ENCODE results near the gene TNIK. TPM values are rescaled to one million over a fixed set of nuclear protein-coding genes. Genes with fewer than 3 reads are reported as not detected.

TNIK gene
- total RNA-seq, 2 experiments from 2014 or later: 32.1 to 39.2 TPM

DNA sequence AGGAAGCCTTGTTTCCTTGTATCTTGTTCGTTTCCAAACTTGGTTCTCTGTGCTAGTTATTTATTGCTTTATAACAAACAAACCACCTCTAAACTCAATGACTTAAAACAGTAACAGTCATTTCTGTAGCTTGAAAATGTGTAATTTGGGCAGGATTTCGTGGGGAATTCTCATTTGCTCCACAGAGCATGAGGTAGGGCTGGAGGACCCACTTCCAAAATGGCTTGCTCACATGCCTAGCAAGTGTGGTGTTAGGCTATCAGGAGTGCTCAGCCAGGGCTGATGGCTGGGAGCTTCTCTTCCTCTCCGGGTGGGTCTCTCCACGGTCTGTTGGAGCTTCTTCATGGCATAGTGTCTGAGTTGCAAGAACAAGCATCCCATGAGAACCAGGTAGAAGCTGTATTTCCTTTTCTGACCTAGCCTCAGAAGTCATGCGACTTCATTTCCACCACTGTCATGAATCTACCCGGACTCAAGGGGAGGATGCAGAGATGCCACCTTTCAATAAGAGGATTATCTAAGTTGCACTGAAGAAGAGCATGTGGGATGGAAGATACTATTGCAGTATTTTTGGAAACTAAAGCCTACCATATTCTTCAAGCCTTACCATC lies 8.2 kb upstream of the TNIK start:
- H3K4me1 Mint-ChIP-seq (ENCODE audit: low read depth): no peaks in the 10 kb centered on the region
- H3K9me3 Mint-ChIP-seq (ENCODE audit: insufficient read depth): no peaks in the 10 kb centered on the region
- ATAC-seq (no peak), DNase-seq (no peak)
- peaks cover 2% of the 10 kb centered on the region for H3K27me3 Mint-ChIP-seq (ENCODE audit: low read depth)
- ChIA-PET CTCF (interaction anchor here (2.3 kb wide), 1 partner anchor 305 kb away, joined by 5 read pairs; no protein-coding TSS in a partner anchor), POLR2A (no interaction called here)
- H3K27ac Mint-ChIP-seq: no peak overlapping the region
- peaks cover 5% of the 10 kb centered on the region for H3K36me3 Mint-ChIP-seq (ENCODE audit: low read depth)
- H3K4me3 Mint-ChIP-seq: no peak overlapping the region

DNA sequence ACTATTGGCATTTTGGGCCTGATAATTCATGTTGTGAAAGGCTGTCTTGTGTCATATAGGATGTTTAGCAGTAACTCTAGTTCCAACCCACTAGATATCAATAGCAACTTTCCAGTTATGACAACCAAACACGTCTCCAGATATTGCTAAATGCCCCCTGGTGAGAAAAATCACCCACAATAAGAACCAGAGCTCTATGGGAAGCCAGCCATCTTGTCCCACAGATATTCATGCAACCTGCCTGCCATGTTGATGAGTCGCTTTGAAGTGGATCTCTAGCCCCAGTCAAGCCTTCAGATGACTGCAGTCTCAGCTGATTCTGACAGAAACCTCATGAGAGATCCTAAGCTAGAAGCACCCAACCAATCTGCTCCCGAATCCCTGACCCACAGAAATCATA lies 5.6 kb upstream of the TNIK start:
- Mint-ChIP-seq H3K36me3 (ENCODE audit: low read depth) (peaks cover 5% of the 10 kb centered on the region), H3K4me3 (no peak overlapping the region), H3K27ac (no peak overlapping the region), H3K9me3 (ENCODE audit: insufficient read depth) (no peaks in the 10 kb centered on the region), H3K27me3 (ENCODE audit: low read depth) (no peaks in the 10 kb centered on the region), H3K4me1 (ENCODE audit: low read depth) (peaks cover 15% of the 10 kb centered on the region)
- CTCF ChIA-PET: interaction anchor here (1.0 kb wide), 1 partner anchor 137 kb away, joined by 4 read pairs; no protein-coding TSS in a partner anchor
- POLR2A ChIA-PET: no interaction called here
- ATAC-seq (no peak), DNase-seq (no peak)

DNA sequence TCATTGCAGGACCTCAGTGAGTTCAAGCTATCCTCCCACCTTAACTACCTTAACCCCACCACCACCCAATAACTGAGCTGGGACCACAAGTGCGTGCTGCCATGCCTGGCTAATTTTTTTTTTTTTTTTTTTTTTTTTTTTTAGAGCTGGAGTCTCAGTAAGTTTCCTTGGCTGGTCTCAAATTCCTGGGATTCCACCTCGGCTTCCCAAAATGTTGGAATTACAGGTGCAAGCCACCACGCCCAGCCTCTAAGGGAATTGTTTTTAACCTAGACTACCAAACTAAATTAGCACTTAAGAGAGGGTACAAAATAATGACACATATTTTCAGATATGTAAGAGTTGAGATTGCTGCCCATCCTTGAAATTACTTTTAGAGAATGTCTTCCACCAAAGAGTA lies 4.3 kb upstream of the TNIK start:
- no peak overlapping the region for H3K4me3 Mint-ChIP-seq
- ChIA-PET POLR2A (no interaction called here), CTCF (no interaction called here)
- no peak for ATAC-seq
- H3K27ac Mint-ChIP-seq: no peak overlapping the region
- peaks cover 15% of the 10 kb centered on the region for H3K4me1 Mint-ChIP-seq (ENCODE audit: low read depth)
- no peaks in the 10 kb centered on the region for H3K9me3 Mint-ChIP-seq (ENCODE audit: insufficient read depth)
- no peaks in the 10 kb centered on the region for H3K27me3 Mint-ChIP-seq (ENCODE audit: low read depth)
- peaks cover 5% of the 10 kb centered on the region for H3K36me3 Mint-ChIP-seq (ENCODE audit: low read depth)
- DNase-seq: no peak

DNA sequence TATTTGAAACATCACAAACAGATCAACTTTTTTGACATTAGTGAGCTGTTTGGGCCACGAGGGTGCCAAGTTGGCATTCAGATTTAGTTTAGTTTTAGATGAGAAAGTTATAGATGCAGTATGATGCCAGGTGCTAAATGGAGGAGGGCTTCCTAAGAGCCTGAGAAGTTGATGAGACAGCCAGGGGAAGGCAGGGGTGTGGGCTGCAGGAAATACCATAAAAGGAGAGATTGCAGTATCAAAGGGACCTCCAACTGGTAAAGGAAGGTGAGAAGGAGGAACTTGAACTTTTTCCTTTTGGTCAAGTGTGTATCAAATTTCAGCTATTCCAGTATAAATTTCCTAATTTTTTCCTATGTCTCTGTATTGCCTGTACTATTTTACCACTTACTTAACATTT lies 2.0 kb upstream of the TNIK start:
- H3K27ac Mint-ChIP-seq: peak overlapping the region; percentile 3
- ATAC-seq: no peak
- CTCF ChIA-PET: interaction anchor here (0.6 to 3.5 kb wide), 10 partner anchors 8 to 299 kb away, joined by 3 to 22 read pairs (median 7); no protein-coding TSS in a partner anchor

DNA sequence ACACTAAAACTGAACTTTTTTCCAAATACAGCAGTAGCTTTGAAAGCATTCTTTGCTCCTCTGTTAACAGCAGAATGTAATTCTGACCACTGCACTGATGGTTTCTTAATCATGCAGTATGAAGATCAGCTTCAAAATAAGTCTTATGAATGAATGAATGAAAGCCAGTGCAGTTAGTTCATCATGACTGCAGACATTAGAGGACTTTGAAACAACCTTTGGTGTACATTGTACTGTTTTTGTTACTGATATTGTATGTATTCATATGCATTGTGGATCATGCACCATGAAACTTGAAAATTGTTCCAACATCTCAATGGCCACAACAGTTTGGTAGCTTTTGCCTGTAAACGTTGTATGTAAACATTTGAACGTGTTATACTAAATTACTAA lies 1.3 kb upstream of the TNIK start:
- Mint-ChIP-seq H3K4me3 (peak overlapping the region; percentile 84), H3K9me3 (ENCODE audit: insufficient read depth) (no peaks in the 10 kb centered on the region), H3K27me3 (ENCODE audit: low read depth) (no peaks in the 10 kb centered on the region), H3K27ac (peak overlapping the region; percentile 84), H3K4me1 (ENCODE audit: low read depth) (peaks cover 28% of the 10 kb centered on the region), H3K36me3 (ENCODE audit: low read depth) (peaks cover 5% of the 10 kb centered on the region)
- POLR2A ChIA-PET: interaction anchor here (0.6 to 2.4 kb wide), 7 partner anchors 16 to 592 kb away, joined by 3 to 5 read pairs (median 3); partner anchors contain the start of gene RPL22L1
- CTCF ChIA-PET: interaction anchor here (0.7 to 3.5 kb wide), 23 partner anchors 9 to 410 kb away, joined by 3 to 22 read pairs (median 6); no protein-coding TSS in a partner anchor
- DNase-seq: no peak
- no peak for ATAC-seq

More for the DNA sequence above, 2.0 kb upstream of the TNIK start:
- Mint-ChIP-seq H3K27me3 (ENCODE audit: low read depth) (no peaks in the 10 kb centered on the region), H3K4me1 (ENCODE audit: low read depth) (peaks cover 21% of the 10 kb centered on the region), H3K36me3 (ENCODE audit: low read depth) (peaks cover 5% of the 10 kb centered on the region), H3K9me3 (ENCODE audit: insufficient read depth) (no peaks in the 10 kb centered on the region), H3K4me3 (peak overlapping the region; percentile 84)
- DNase-seq: no peak
- POLR2A ChIA-PET: no interaction called here

DNA sequence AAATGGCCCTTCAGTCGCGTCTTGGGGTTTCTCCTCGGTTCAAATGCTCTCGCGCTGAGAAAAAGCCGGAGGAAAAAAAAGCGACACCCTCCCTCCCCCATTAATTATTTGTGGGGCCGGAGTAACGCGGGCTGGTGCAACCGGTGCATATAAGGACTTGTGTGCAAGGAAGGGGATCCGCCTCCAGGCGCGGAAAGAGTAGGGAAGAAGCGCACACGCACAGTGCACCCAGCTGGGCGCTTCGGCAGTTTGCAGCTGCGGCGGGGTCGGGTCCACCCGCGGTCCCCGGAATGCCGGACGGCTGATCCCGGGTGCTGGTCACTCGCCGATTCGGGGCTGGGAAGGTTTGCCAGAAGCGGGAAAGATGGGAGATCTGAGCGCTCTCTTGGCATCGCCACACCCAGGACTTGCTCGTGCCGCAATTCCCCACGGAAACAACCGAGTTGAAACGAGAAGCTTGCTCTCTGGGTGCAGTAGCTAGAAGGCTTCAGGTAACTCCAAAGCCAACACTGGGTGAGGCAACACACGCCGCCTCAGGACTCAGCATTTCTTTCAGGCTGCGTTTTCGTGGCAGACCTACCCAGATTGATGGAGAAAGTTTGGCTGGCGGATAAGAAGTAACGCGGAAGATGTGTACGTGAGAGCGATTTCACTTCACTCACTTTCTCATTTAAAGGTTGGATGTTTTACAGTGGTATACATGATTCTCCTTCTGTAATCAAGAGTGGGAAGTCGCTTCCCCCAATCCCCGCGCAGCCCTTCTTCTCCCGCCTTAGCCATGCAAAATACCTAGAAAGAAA lies 720 bp upstream of the TNIK start:
- peaks cover 5% of the 10 kb centered on the region for H3K36me3 Mint-ChIP-seq (ENCODE audit: low read depth)
- peak overlapping the region; percentile 84 for H3K27ac Mint-ChIP-seq
- H3K4me1 Mint-ChIP-seq (ENCODE audit: low read depth): peaks cover 34% of the 10 kb centered on the region
- ChIA-PET POLR2A (interaction anchor here (0.6 to 2.4 kb wide), 10 partner anchors 11 to 591 kb away, joined by 3 to 5 read pairs (median 3); partner anchors contain the start of gene RPL22L1), CTCF (interaction anchor here (0.7 to 3.5 kb wide), 31 partner anchors 10 to 552 kb away, joined by 3 to 22 read pairs (median 4); no protein-coding TSS in a partner anchor)
- peak; percentile 40 for ATAC-seq
- no peaks in the 10 kb centered on the region for H3K9me3 Mint-ChIP-seq (ENCODE audit: insufficient read depth)
- H3K27me3 Mint-ChIP-seq (ENCODE audit: low read depth): no peaks in the 10 kb centered on the region
- DNase-seq: peak; percentile 64
- H3K4me3 Mint-ChIP-seq: peak overlapping the region; percentile 84

DNA sequence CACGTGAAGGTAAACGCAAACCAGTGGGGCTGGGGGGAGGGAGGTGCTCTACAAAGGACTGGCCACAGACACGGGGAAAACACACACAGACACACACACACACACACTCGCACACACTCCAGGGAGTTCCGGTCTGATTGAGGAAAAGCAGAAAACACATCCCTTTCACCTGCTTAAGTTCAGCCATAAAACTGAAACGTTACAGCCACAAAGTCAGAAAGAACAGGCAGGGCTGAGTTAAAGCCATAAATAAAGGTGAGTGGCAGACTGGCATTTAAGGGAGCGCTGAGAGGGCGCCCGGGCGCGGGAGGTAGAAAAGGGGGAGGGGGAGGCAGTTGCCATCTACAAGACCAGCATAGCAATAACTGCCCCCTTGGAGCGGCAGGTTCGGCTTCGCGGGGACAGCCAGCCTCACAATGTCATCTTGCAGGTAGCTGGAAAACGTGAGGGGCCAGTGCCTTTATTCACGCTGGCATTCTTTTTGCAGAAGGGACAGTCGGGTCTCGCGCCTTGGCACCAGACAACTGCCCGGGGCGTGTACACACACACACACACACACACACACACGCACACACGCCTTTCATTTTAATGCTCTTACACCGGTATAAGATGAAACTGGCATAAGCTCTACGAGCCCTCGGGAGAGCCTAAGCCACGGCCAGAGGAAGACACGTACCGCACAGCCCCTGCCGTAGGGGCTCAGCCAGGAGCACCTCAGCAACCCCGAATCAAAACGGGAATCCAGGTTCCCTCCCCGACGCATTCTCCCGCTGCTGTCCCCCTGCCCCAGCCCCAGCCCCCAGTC lies 866 bp downstream of the TNIK start:
- H3K27ac Mint-ChIP-seq: peak overlapping the region; percentile 84
- DNase-seq: peak; percentile 68
- H3K4me1 Mint-ChIP-seq (ENCODE audit: low read depth): peaks cover 39% of the 10 kb centered on the region
- no peaks in the 10 kb centered on the region for H3K9me3 Mint-ChIP-seq (ENCODE audit: insufficient read depth)
- peaks cover 2% of the 10 kb centered on the region for H3K36me3 Mint-ChIP-seq (ENCODE audit: low read depth)
- peak overlapping the region; percentile 84 for H3K4me3 Mint-ChIP-seq
- CTCF ChIA-PET: interaction anchor here (0.6 to 3.5 kb wide), 11 partner anchors 13 to 550 kb away, joined by 3 to 22 read pairs (median 7); no protein-coding TSS in a partner anchor
- ATAC-seq: peak; percentile 35
- POLR2A ChIA-PET: interaction anchor here (0.6 to 2.4 kb wide), 6 partner anchors 20 to 873 kb away, joined by 3 to 5 read pairs (median 4); partner anchors contain the start of gene RPL22L1
- H3K27me3 Mint-ChIP-seq (ENCODE audit: low read depth): no peaks in the 10 kb centered on the region

DNA sequence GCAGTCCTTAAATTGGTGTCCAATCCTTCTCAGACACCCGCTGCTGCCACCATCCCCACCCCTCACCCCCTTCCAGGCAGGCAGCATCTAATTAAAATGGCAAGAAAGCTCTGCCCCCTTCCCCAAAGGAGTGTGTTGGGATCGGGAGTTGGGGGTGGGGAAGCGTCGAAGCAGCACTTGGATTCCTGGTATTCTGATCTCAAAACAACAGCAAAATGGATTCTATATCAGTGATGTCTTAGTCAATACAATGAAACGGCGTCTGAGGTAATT lies 1.4 kb downstream of the TNIK start:
- no peaks in the 10 kb centered on the region for H3K27me3 Mint-ChIP-seq (ENCODE audit: low read depth)
- ChIA-PET POLR2A (interaction anchor here (1.2 kb wide), 1 partner anchor 874 kb away, joined by 5 read pairs; no protein-coding TSS in a partner anchor), CTCF (interaction anchor here (1.0 to 1.5 kb wide), 5 partner anchors 15 to 296 kb away, joined by 3 to 7 read pairs (median 4); no protein-coding TSS in a partner anchor)
- ATAC-seq (no peak), DNase-seq (no peak)
- H3K27ac Mint-ChIP-seq: peak overlapping the region; percentile 84
- H3K4me1 Mint-ChIP-seq (ENCODE audit: low read depth): peaks cover 39% of the 10 kb centered on the region
- H3K36me3 Mint-ChIP-seq (ENCODE audit: low read depth): no peaks in the 10 kb centered on the region
- no peaks in the 10 kb centered on the region for H3K9me3 Mint-ChIP-seq (ENCODE audit: insufficient read depth)
- peak overlapping the region; percentile 84 for H3K4me3 Mint-ChIP-seq

DNA sequence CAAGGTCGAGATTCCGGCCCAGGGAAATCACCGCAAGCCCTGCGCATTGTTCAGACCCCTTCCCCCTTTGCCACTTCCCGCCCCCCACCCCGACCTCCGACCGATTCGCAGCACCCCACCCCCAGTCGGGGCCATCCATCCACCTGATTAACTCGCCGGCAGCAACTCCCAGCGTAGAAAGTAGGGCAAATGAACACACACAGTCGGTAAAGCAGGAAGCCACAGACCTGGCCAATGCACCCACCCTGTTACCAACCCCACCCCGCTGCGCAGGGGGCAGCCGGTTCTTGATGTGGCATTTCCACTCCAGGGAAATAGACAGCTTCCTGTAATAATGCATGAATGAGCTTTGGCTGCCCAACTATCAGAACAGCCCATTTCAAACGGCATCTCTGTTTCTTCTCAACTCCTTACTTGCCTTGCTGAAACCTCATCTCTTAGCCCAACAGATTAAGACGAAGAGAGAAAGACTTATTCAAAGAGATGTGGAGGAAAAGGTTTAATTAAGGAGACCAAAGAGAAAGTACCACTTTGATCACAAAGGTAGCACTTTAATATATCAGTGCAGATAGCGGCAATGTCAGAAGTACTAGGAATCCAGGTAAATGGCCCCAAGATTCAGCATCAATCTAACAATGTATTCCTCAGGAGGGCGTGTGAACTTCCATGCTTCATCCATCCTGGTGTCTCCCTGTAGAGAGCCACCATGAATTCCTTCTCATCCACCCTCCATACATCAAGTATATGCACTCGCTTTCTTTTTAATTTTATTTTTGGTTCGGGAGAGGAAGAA lies 1.9 kb downstream of the TNIK start:
- H3K9me3 Mint-ChIP-seq (ENCODE audit: insufficient read depth): no peaks in the 10 kb centered on the region

DNA sequence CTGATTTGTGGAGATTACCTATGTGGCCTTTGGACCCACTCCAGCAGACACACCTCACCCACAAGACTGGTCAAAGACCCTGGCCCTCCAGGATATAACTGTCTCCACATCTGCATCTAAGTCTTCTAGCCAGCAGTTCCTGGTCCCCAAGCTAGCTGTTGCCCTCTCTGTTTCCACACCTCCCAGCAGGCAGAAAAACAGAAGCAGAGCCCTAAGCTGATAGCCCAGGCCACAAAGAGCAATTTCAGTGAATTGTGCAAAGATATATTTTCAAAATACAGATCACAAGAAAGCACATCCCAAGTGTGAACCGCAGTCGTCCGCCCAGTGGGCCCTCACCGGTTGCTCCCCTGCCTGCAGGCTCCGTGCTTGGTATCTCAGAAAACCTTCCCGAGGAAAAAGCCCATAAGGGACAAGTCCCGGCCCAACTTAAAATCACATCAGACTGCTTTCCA lies 2.6 kb downstream of the TNIK start:
- ATAC-seq (no peak), DNase-seq (peak; percentile 44)
- ChIA-PET CTCF (interaction anchor here (1.1 to 2.0 kb wide), 4 partner anchors 14 to 128 kb away, joined by 3 to 7 read pairs (median 5); no protein-coding TSS in a partner anchor), POLR2A (interaction anchor here (0.6 kb wide), 1 partner anchor 104 kb away, joined by 3 read pairs; no protein-coding TSS in a partner anchor)
- peaks cover 38% of the 10 kb centered on the region for H3K4me1 Mint-ChIP-seq (ENCODE audit: low read depth)
- no peaks in the 10 kb centered on the region for H3K36me3 Mint-ChIP-seq (ENCODE audit: low read depth)
- no peaks in the 10 kb centered on the region for H3K9me3 Mint-ChIP-seq (ENCODE audit: insufficient read depth)
- no peaks in the 10 kb centered on the region for H3K27me3 Mint-ChIP-seq (ENCODE audit: low read depth)
- peak overlapping the region; percentile 84 for H3K27ac Mint-ChIP-seq
- H3K4me3 Mint-ChIP-seq: peak overlapping the region; percentile 84

More for the DNA sequence above, 1.9 kb downstream of the TNIK start:
- H3K4me1 Mint-ChIP-seq (ENCODE audit: low read depth): peaks cover 39% of the 10 kb centered on the region
- peak overlapping the region; percentile 84 for H3K4me3 Mint-ChIP-seq
- H3K27me3 Mint-ChIP-seq (ENCODE audit: low read depth): no peaks in the 10 kb centered on the region
- peak; percentile 67 for DNase-seq
- peak overlapping the region; percentile 84 for H3K27ac Mint-ChIP-seq
- no peaks in the 10 kb centered on the region for H3K36me3 Mint-ChIP-seq (ENCODE audit: low read depth)
- CTCF ChIA-PET: interaction anchor here (1.1 to 1.5 kb wide), 4 partner anchors 15 to 295 kb away, joined by 3 to 7 read pairs (median 4); no protein-coding TSS in a partner anchor
- ATAC-seq: peak; percentile 14
- POLR2A ChIA-PET: interaction anchor here (0.6 kb wide), 1 partner anchor 104 kb away, joined by 3 read pairs; no protein-coding TSS in a partner anchor
